ENCODE data around the gene INHBE.

INHBE gene

GRCh38 chr12:57460841-57461275 lies 5.8 kb downstream of the INHBE start:
- DNase-seq (ENCODE audit: low read depth, low spot score) = no peak
- Histone ChIP-seq H3K27ac (ENCODE audit: low read length) (no peak overlapping the region), H3K4me3 (ENCODE audit: low read length) (peak overlapping the region; percentile 63; the same call in 1 of the 2 replicates), H3K4me1 (ENCODE audit: control insufficient read depth, insufficient read depth, low read length) (peaks cover 8% of the 10 kb centered on the region; the same call in 1 of the 2 replicates), H3K36me3 (ENCODE audit: control insufficient read depth, insufficient read depth, low read length) (no peaks in the 10 kb centered on the region), H3K27me3 (ENCODE audit: control insufficient read depth, insufficient read depth, low read length) (no peaks in the 10 kb centered on the region), H3K9me3 (ENCODE audit: control insufficient read depth, insufficient read depth, low read length) (no peaks in the 10 kb centered on the region)
- WGBS (ENCODE audit: insufficient coverage, insufficient read length) = no CpG with 5 or more reads among the region's 19 CpGs

GRCh38 chr12:57461276-57461916 lies 6.3 kb downstream of the INHBE start:
- Histone ChIP-seq H3K27me3 (ENCODE audit: control insufficient read depth, insufficient read depth, low read length) (no peaks in the 10 kb centered on the region), H3K36me3 (ENCODE audit: control insufficient read depth, insufficient read depth, low read length) (no peaks in the 10 kb centered on the region), H3K27ac (ENCODE audit: low read length) (no peak overlapping the region), H3K4me1 (ENCODE audit: control insufficient read depth, insufficient read depth, low read length) (peaks cover 6% of the 10 kb centered on the region; the same call in 1 of the 2 replicates), H3K4me3 (ENCODE audit: low read length) (peak overlapping the region; percentile 63; the same call in 1 of the 2 replicates), H3K9me3 (ENCODE audit: control insufficient read depth, insufficient read depth, low read length) (no peaks in the 10 kb centered on the region)
- WGBS (ENCODE audit: insufficient coverage, insufficient read length) = no CpG with 5 or more reads among the region's 32 CpGs
- no peak for DNase-seq (ENCODE audit: low read depth, low spot score)

- H3K27me3 ChIP-seq (ENCODE audit: control insufficient read depth, insufficient read depth, low read length) = no peaks in the 10 kb centered on the region
- peaks cover 3% of the 10 kb centered on the region; the same call in 1 of the 2 replicates for H3K4me1 ChIP-seq (ENCODE audit: control insufficient read depth, insufficient read depth, low read length)
- H3K4me3 ChIP-seq (ENCODE audit: low read length) = peak overlapping the region; percentile 56; the same call in 1 of the 2 replicates
- H3K27ac ChIP-seq (ENCODE audit: low read length) = no peak overlapping the region
- no peaks in the 10 kb centered on the region for H3K9me3 ChIP-seq (ENCODE audit: control insufficient read depth, insufficient read depth, low read length)
- DNase-seq (ENCODE audit: low read depth, low spot score) = no peak
- no CpG with 5 or more reads among the region's 9 CpGs for WGBS (ENCODE audit: insufficient coverage, insufficient read length)
- no peaks in the 10 kb centered on the region for H3K36me3 ChIP-seq (ENCODE audit: control insufficient read depth, insufficient read depth, low read length)
Observed at GRCh38 chr12:57461917-57462250, 6.8 kb downstream of the INHBE start.

GRCh38 chr12:57462251-57462911 lies 7.3 kb downstream of the INHBE start:
- no peaks in the 10 kb centered on the region for H3K36me3 ChIP-seq (ENCODE audit: control insufficient read depth, insufficient read depth, low read length)
- H3K9me3 ChIP-seq (ENCODE audit: control insufficient read depth, insufficient read depth, low read length) = no peaks in the 10 kb centered on the region
- peak overlapping the region; percentile 56; the same call in 1 of the 2 replicates for H3K4me3 ChIP-seq (ENCODE audit: low read length)
- peak; percentile 96 for DNase-seq (ENCODE audit: low read depth, low spot score)
- H3K27me3 ChIP-seq (ENCODE audit: control insufficient read depth, insufficient read depth, low read length) = no peaks in the 10 kb centered on the region
- H3K27ac ChIP-seq (ENCODE audit: low read length) = no peak overlapping the region
- no CpG with 5 or more reads among the region's 28 CpGs for WGBS (ENCODE audit: insufficient coverage, insufficient read length)
- peaks cover 3% of the 10 kb centered on the region; the same call in 1 of the 2 replicates for H3K4me1 ChIP-seq (ENCODE audit: control insufficient read depth, insufficient read depth, low read length)

- WGBS (ENCODE audit: insufficient coverage, insufficient read length) = no CpG with 5 or more reads among the region's 5 CpGs
- Histone ChIP-seq H3K9me3 (ENCODE audit: control insufficient read depth, insufficient read depth, low read length) (no peaks in the 10 kb centered on the region), H3K27me3 (ENCODE audit: control insufficient read depth, insufficient read depth, low read length) (no peaks in the 10 kb centered on the region), H3K4me3 (ENCODE audit: low read length) (no peak overlapping the region), H3K36me3 (ENCODE audit: control insufficient read depth, insufficient read depth, low read length) (no peaks in the 10 kb centered on the region), H3K27ac (ENCODE audit: low read length) (no peak overlapping the region), H3K4me1 (ENCODE audit: control insufficient read depth, insufficient read depth, low read length) (peaks cover 3% of the 10 kb centered on the region; the same call in 1 of the 2 replicates)
- no peak for DNase-seq (ENCODE audit: low read depth, low spot score)
Observed at GRCh38 chr12:57462912-57463253, 7.8 kb downstream of the INHBE start.

- DNase-seq (ENCODE audit: low read depth, low spot score) = no peak
- peaks cover 2% of the 10 kb centered on the region; the same call in 1 of the 2 replicates for H3K4me1 ChIP-seq (ENCODE audit: control insufficient read depth, insufficient read depth, low read length)
- H3K36me3 ChIP-seq (ENCODE audit: control insufficient read depth, insufficient read depth, low read length) = no peaks in the 10 kb centered on the region
- H3K4me3 ChIP-seq (ENCODE audit: low read length) = no peak overlapping the region
- WGBS (ENCODE audit: insufficient coverage, insufficient read length) = no CpG with 5 or more reads among the region's 12 CpGs
- H3K27ac ChIP-seq (ENCODE audit: low read length) = no peak overlapping the region
- no peaks in the 10 kb centered on the region for H3K9me3 ChIP-seq (ENCODE audit: control insufficient read depth, insufficient read depth, low read length)
- H3K27me3 ChIP-seq (ENCODE audit: control insufficient read depth, insufficient read depth, low read length) = no peaks in the 10 kb centered on the region
Observed at GRCh38 chr12:57464569-57464968, 9.5 kb downstream of the INHBE start.

GRCh38 chr12:57465030-57465746 lies 10.1 kb downstream of the INHBE start:
- no peaks in the 10 kb centered on the region for H3K27me3 ChIP-seq (ENCODE audit: control insufficient read depth, insufficient read depth, low read length)

GRCh38 chr12:57465747-57466505 lies 10.8 kb downstream of the INHBE start:
- Histone ChIP-seq H3K27me3 (ENCODE audit: control insufficient read depth, insufficient read depth, low read length) (no peaks in the 10 kb centered on the region), H3K27ac (ENCODE audit: low read length) (no peak overlapping the region), H3K4me1 (ENCODE audit: control insufficient read depth, insufficient read depth, low read length) (peaks cover 2% of the 10 kb centered on the region; the same call in 1 of the 2 replicates), H3K36me3 (ENCODE audit: control insufficient read depth, insufficient read depth, low read length) (no peaks in the 10 kb centered on the region), H3K9me3 (ENCODE audit: control insufficient read depth, insufficient read depth, low read length) (no peaks in the 10 kb centered on the region), H3K4me3 (ENCODE audit: low read length) (no peak overlapping the region)
- no peak for DNase-seq (ENCODE audit: low read depth, low spot score)
- no CpG with 5 or more reads among the region's 14 CpGs for WGBS (ENCODE audit: insufficient coverage, insufficient read length)

More at GRCh38 chr12:57465030-57465746, 10.1 kb downstream of the INHBE start:
- H3K9me3 ChIP-seq (ENCODE audit: control insufficient read depth, insufficient read depth, low read length) = no peaks in the 10 kb centered on the region
- H3K36me3 ChIP-seq (ENCODE audit: control insufficient read depth, insufficient read depth, low read length) = no peaks in the 10 kb centered on the region
- no CpG with 5 or more reads among the region's 6 CpGs for WGBS (ENCODE audit: insufficient coverage, insufficient read length)
- no peak for DNase-seq (ENCODE audit: low read depth, low spot score)
- H3K4me3 ChIP-seq (ENCODE audit: low read length) = no peak overlapping the region
- H3K27ac ChIP-seq (ENCODE audit: low read length) = no peak overlapping the region
- peaks cover 2% of the 10 kb centered on the region; the same call in 1 of the 2 replicates for H3K4me1 ChIP-seq (ENCODE audit: control insufficient read depth, insufficient read depth, low read length)

- no peak for DNase-seq (ENCODE audit: low read depth, low spot score)
- Histone ChIP-seq H3K4me3 (ENCODE audit: low read length) (no peak overlapping the region), H3K27ac (ENCODE audit: low read length) (no peak overlapping the region), H3K27me3 (ENCODE audit: control insufficient read depth, insufficient read depth, low read length) (peaks cover under 1% of the 10 kb centered on the region; the same call in 1 of the 2 replicates), H3K9me3 (ENCODE audit: control insufficient read depth, insufficient read depth, low read length) (no peaks in the 10 kb centered on the region), H3K36me3 (ENCODE audit: control insufficient read depth, insufficient read depth, low read length) (no peaks in the 10 kb centered on the region), H3K4me1 (ENCODE audit: control insufficient read depth, insufficient read depth, low read length) (peaks cover 2% of the 10 kb centered on the region)
- WGBS (ENCODE audit: insufficient coverage, insufficient read length) = no CpG with 5 or more reads among the region's 12 CpGs
Observed at GRCh38 chr12:57467212-57467874, 12.2 kb downstream of the INHBE start.
